HG02678 (cell line): Measurements from ENCODE around the gene SPATA24.
"Not testable (repeated sequence)": the region's sequence is repeated elsewhere in the genome, so short reads cannot be mapped to it uniquely, and the experiment has no call there.

ENCODE experiments used
- ATAC-seq: cut with Tn5 transposase; IDR thresholded peaks from one replicate; pipeline ENCODE4 v1.9.1; 2021; ENCODE audit warnings: mild to moderate bottlenecking, moderate library complexity; ENCODE audit not compliant: unreplicated experiment

Gene SPATA24

GRCh38 chr5:139403787-139404483, at the start of gene SPATA24:
Gene SPATA24, minus strand, starts transcription at chr5:139404089. Its CDS starts 29 bp downstream, at chr5:139404060.
- peak; percentile 88 for ATAC-seq

- no peak for ATAC-seq
Measured at GRCh38 chr5:139451878-139452660, 48.2 kb upstream of the SPATA24 start.

GRCh38 chr5:139451176-139451575, 47.3 kb upstream of the SPATA24 start:
- no peak for ATAC-seq

GRCh38 chr5:139446956-139447779, 43.3 kb upstream of the SPATA24 start:
- ATAC-seq = peak; percentile 64

- no peak for ATAC-seq
Measured at GRCh38 chr5:139445325-139446170, 41.7 kb upstream of the SPATA24 start.

- no peak for ATAC-seq
Measured at GRCh38 chr5:139443831-139444453, 40.1 kb upstream of the SPATA24 start.

- ATAC-seq = not testable (repeated sequence)
Measured at GRCh38 chr5:139440416-139440815, 36.5 kb upstream of the SPATA24 start.

GRCh38 chr5:139439013-139439903, 35.4 kb upstream of the SPATA24 start, which contains the start of gene DNAJC18:
Gene DNAJC18, minus strand, starts transcription at chr5:139439525. Its CDS starts 80 bp downstream, at chr5:139439445.
- peak; percentile 87 for ATAC-seq

GRCh38 chr5:139438707-139439012, 34.8 kb upstream of the SPATA24 start:
- no peak for ATAC-seq

GRCh38 chr5:139435676-139436075, 31.8 kb upstream of the SPATA24 start:
- ATAC-seq = no peak

- no peak for ATAC-seq
Measured at GRCh38 chr5:139431706-139432105, 27.8 kb upstream of the SPATA24 start.

GRCh38 chr5:139430015-139430414, 26.1 kb upstream of the SPATA24 start:
- ATAC-seq = no peak

GRCh38 chr5:139426203-139426885, 22.5 kb upstream of the SPATA24 start:
- ATAC-seq = no peak

GRCh38 chr5:139425497-139425896, 21.6 kb upstream of the SPATA24 start:
- no peak for ATAC-seq

- peak; percentile 47 for ATAC-seq
Measured at GRCh38 chr5:139422307-139422893, 18.5 kb upstream of the SPATA24 start.

GRCh38 chr5:139419226-139420192, 15.6 kb upstream of the SPATA24 start:
- no peak for ATAC-seq

- ATAC-seq = no peak
Measured at GRCh38 chr5:139418793-139419192, 14.9 kb upstream of the SPATA24 start.
